ENCODE measurements around the gene TTC33. TPM values are rescaled to one million over a fixed set of nuclear protein-coding genes. Genes with fewer than 3 reads are reported as not detected.
A peak's percentile ranks its signal among the peaks of the same experiment; 100 is the strongest.
"Not testable (repeated sequence)": the region's sequence is repeated elsewhere in the genome, so short reads cannot be mapped to it uniquely, and the experiment has no call there.

TTC33 gene
- polyA plus RNA-seq, 1 donor: 17.8 TPM

DNA sequence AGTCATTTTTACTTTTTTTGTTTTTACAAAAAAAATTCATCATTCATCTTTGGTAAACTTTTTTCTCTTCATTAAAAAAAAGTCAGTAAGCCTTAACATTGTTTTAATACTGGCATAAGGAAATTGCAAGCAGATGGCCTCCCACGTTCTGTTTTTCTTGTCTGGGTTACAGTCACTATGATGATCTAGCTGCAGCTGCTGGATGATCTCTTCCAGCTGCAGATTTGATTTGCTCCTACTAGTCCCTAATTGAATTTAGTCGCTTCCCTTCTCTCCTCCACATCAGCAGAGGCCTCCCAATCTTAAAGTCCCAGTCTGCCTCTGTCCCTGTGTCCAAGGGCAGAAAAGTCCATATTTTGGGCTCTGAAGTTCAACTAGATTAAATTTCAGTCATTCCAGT lies 182.8 kb downstream of the TTC33 start:
- no peaks in the 10 kb centered on the region for H3K4me1 ChIP-seq (ENCODE audit: control insufficient read depth, insufficient read depth, low read length)
- H3K9me3 ChIP-seq (ENCODE audit: control insufficient read depth, low read depth, low read length): no peaks in the 10 kb centered on the region
- no peaks in the 10 kb centered on the region for H3K36me3 ChIP-seq (ENCODE audit: control insufficient read depth, insufficient read depth, low read length)
- DNase-seq: peak in 1 of 2 donors; percentile 11
- WGBS (ENCODE audit: insufficient coverage, low lambda C conversion rate): 83% methylated on average over 1 of the region's 2 CpGs
- H3K27ac ChIP-seq (ENCODE audit: low read length): no peak overlapping the region
- H3K27me3 ChIP-seq (ENCODE audit: control insufficient read depth, insufficient read depth, low read length): no peaks in the 10 kb centered on the region
- H3K4me3 ChIP-seq (ENCODE audit: low read length): no peak overlapping the region

DNA sequence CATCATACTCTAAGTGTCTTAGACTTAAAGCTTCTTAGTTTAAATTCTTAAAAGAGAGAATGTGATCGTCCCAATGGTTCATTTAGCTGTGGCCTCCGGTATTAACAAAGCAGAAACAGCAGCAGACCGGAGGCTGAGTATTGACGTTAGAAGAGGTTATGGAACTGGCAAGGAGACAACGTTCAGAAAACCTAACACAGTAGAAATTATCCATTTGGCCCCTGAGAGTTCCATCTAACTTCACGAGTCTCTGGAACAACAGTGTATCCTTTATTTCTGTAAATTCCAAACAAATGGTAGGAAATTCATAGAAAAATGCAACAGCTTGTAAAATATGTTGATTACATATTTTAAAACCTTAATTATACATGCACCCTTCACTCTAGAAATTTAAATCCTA lies 183.4 kb downstream of the TTC33 start:
- no peak overlapping the region for H3K4me3 ChIP-seq (ENCODE audit: low read length)
- no peak for DNase-seq
- WGBS (ENCODE audit: insufficient coverage, low lambda C conversion rate): 100% methylated on average over 1 of the region's 6 CpGs
- H3K27me3 ChIP-seq (ENCODE audit: control insufficient read depth, insufficient read depth, low read length): no peaks in the 10 kb centered on the region
- no peaks in the 10 kb centered on the region for H3K9me3 ChIP-seq (ENCODE audit: control insufficient read depth, low read depth, low read length)
- H3K27ac ChIP-seq (ENCODE audit: low read length): no peak overlapping the region
- H3K4me1 ChIP-seq (ENCODE audit: control insufficient read depth, insufficient read depth, low read length): no peaks in the 10 kb centered on the region
- H3K36me3 ChIP-seq (ENCODE audit: control insufficient read depth, insufficient read depth, low read length): no peaks in the 10 kb centered on the region

DNA sequence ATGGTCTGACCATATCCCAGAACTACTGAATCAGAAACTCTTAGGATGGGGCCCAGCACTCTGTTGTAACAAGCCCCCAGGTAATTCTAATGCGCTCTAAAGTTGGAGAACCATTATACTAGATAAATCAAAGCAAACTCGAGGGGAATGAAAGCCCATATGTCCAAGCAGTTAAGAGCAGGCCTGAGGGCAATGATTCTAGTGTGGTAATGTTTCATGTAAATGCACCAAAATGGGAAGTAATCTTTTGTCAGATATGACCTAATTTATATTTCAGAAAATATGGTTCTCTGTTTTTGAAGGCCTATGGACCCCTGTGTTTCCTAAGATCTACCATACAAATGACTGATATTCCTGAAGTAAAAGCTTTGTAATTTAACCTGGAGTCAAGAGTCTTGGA lies 184.0 kb downstream of the TTC33 start:
- Histone ChIP-seq H3K36me3 (ENCODE audit: control insufficient read depth, insufficient read depth, low read length) (no peaks in the 10 kb centered on the region), H3K9me3 (ENCODE audit: control insufficient read depth, low read depth, low read length) (no peaks in the 10 kb centered on the region), H3K27ac (ENCODE audit: low read length) (no peak overlapping the region), H3K4me3 (ENCODE audit: low read length) (no peak overlapping the region), H3K4me1 (ENCODE audit: control insufficient read depth, insufficient read depth, low read length) (no peaks in the 10 kb centered on the region), H3K27me3 (ENCODE audit: control insufficient read depth, insufficient read depth, low read length) (no peaks in the 10 kb centered on the region)
- 100% methylated on average over 1 of the region's 2 CpGs for WGBS (ENCODE audit: insufficient coverage, low lambda C conversion rate)
- DNase-seq: no peak

DNA sequence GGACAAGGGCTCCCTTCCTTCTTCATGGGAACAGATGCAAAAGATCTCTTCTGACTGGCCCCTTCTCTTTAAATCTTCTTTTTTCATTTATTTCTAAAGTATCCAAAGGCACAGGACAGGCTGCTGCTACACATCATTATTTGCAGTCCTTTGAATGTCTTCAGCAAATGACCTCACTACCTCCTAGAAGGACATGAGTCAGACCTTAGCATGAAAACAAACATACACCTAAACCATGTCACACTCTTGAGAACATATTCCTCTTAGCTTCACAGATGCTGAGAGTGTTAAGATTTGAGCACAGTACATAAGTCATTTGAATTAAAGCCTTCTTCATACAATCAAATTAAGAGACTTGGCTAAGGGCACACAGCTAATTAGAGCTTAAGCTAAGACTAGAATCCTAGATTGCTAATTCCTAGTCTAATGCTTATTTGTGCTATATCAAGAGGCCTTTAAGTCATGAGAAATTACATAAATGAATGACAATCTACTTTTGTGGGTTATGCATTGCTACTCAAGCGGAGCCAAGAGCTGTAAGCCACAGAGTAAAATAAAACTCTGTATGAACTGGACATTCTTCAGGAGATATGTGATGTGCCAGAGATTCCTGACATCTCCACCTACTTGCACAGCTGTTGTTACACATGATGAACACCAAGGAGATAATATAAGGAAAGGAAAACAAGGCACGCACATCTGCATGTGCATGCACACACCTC lies 185.2 kb downstream of the TTC33 start:
- H3K27ac ChIP-seq (ENCODE audit: low read length): no peak overlapping the region
- DNase-seq: no peak
- H3K9me3 ChIP-seq (ENCODE audit: control insufficient read depth, low read depth, low read length): no peaks in the 10 kb centered on the region
- WGBS (ENCODE audit: insufficient coverage, low lambda C conversion rate): 100% methylated on average over 1 of the region's 2 CpGs
- H3K36me3 ChIP-seq (ENCODE audit: control insufficient read depth, insufficient read depth, low read length): no peaks in the 10 kb centered on the region
- no peaks in the 10 kb centered on the region for H3K4me1 ChIP-seq (ENCODE audit: control insufficient read depth, insufficient read depth, low read length)
- H3K4me3 ChIP-seq (ENCODE audit: low read length): no peak overlapping the region
- no peaks in the 10 kb centered on the region for H3K27me3 ChIP-seq (ENCODE audit: control insufficient read depth, insufficient read depth, low read length)

DNA sequence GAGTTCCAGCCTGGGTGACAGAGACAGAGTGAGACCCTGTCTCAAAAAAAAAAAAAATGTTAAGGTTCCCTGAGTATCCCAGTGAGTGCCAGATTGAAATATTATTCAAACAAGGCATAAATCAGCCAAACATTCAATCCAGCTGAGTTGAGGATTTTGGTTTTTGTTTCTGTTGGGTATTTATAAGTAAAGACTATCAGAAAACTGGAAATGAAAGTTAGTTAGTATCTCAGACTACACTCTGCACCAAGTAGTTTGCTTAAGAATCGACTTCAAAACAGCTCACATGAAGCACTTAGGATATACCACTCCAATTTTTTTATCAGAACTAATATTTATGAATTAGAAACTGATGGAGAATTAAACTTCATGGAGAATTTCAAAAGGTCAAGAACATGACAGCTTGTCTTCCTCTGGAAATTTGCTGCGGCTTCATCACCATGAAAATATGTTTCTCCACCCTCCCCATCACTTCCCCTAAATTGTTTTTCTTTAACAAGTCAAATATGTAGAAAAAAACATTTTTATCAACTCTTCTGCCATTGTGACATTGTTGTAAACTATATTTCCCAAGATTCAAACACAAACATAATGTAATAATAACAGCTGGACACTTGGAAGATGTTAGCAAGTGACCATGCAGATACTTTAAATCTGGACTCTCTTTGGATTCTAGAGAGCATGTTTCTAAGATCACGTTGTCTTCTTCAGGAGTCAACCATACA lies 186.1 kb downstream of the TTC33 start:
- no peaks in the 10 kb centered on the region for H3K36me3 ChIP-seq (ENCODE audit: control insufficient read depth, insufficient read depth, low read length)
- no peaks in the 10 kb centered on the region for H3K9me3 ChIP-seq (ENCODE audit: control insufficient read depth, low read depth, low read length)
- no peak overlapping the region for H3K27ac ChIP-seq (ENCODE audit: low read length)
- no peak for DNase-seq
- no peaks in the 10 kb centered on the region for H3K4me1 ChIP-seq (ENCODE audit: control insufficient read depth, insufficient read depth, low read length)
- no peaks in the 10 kb centered on the region for H3K27me3 ChIP-seq (ENCODE audit: control insufficient read depth, insufficient read depth, low read length)
- H3K4me3 ChIP-seq (ENCODE audit: low read length): no peak overlapping the region
- 0% methylated on average over 1 of the region's 3 CpGs for WGBS (ENCODE audit: insufficient coverage, low lambda C conversion rate)

DNA sequence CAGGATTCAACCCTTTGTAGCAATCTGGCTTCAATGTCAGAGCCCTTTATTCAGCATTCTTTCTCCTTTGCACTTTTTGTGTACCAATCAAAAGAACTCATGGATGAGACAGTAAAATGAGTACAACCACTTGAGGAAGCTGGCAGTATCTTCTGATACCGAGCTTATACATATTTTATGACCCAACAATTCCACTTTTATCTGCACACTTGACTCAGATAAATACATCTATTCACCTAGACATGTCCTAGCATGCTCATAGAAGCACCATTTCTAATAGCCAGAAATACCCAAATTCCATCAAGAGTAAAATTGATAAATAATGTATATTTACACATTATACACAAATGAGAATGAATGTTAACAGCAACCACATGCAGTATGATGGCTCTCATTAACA lies 187.2 kb downstream of the TTC33 start:
- WGBS (ENCODE audit: insufficient coverage, low lambda C conversion rate): no CpG with 5 or more reads among the region's 1 CpG
- H3K27me3 ChIP-seq (ENCODE audit: control insufficient read depth, insufficient read depth, low read length): no peaks in the 10 kb centered on the region

DNA sequence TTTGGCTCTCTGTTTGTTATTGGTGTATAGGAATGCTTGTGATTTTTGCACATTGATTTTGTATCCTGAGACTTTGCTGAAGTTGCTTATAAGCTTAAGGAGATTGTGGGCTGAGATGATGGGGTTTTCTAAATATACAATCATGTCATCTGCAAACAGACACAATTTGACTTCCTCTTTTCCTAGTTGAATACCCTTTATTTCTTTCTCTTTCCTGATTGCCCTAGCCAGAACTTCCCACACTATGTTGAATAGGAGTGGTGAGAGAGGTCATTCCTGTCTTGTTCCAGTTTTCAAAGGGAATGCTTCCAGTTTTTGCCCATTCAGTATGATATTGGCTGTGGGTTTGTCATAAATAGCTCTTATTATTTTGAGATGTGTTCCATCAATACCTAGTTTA lies 192.6 kb downstream of the TTC33 start:
- not testable (repeated sequence) for H3K27ac ChIP-seq (ENCODE audit: low read length); H3K4me1 ChIP-seq (ENCODE audit: control insufficient read depth, insufficient read depth, low read length); H3K36me3 ChIP-seq (ENCODE audit: control insufficient read depth, insufficient read depth, low read length); H3K4me3 ChIP-seq (ENCODE audit: low read length); H3K9me3 ChIP-seq (ENCODE audit: control insufficient read depth, low read depth, low read length); DNase-seq; H3K27me3 ChIP-seq (ENCODE audit: control insufficient read depth, insufficient read depth, low read length)

More for the DNA sequence above, 187.2 kb downstream of the TTC33 start:
- Histone ChIP-seq H3K9me3 (ENCODE audit: control insufficient read depth, low read depth, low read length) (no peaks in the 10 kb centered on the region), H3K27ac (ENCODE audit: low read length) (no peak overlapping the region), H3K4me3 (ENCODE audit: low read length) (no peak overlapping the region), H3K4me1 (ENCODE audit: control insufficient read depth, insufficient read depth, low read length) (no peaks in the 10 kb centered on the region), H3K36me3 (ENCODE audit: control insufficient read depth, insufficient read depth, low read length) (no peaks in the 10 kb centered on the region)
- no peak for DNase-seq

DNA sequence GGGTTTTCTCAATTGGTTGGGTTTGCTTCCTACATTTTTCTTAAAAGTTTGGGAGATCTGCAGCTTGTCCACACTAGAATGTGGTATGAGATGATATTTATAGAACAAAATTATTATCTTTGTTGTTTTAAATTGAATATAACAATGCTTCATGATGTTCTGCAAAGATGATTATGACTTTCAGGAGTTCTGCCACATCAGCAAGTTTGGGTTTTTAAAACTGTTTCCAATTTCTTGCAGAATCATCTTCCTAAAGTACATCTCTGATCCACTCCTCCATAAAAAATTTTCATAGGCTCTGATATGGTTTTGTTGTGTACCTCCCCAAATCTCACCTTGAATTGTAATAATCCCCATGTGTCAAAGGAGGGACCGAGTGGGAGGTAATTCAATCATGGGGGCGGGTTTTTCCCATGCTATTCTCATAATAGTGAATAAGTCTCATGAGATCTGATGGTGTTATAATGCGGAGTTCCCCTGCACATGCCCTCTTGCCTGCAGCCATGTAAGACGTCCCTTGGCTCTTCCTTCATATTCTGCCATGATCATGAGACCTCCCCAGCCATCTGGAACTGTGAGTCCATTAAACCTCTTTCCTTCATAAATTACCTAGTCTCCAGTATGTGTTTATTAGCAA lies 195.2 kb downstream of the TTC33 start:
- Histone ChIP-seq H3K36me3 (ENCODE audit: control insufficient read depth, insufficient read depth, low read length) (no peaks in the 10 kb centered on the region), H3K4me1 (ENCODE audit: control insufficient read depth, insufficient read depth, low read length) (no peaks in the 10 kb centered on the region), H3K4me3 (ENCODE audit: low read length) (no peak overlapping the region), H3K27me3 (ENCODE audit: control insufficient read depth, insufficient read depth, low read length) (no peaks in the 10 kb centered on the region), H3K9me3 (ENCODE audit: control insufficient read depth, low read depth, low read length) (no peaks in the 10 kb centered on the region), H3K27ac (ENCODE audit: low read length) (no peak overlapping the region)
- DNase-seq: no peak
- 100% methylated on average over 1 of the region's 4 CpGs for WGBS (ENCODE audit: insufficient coverage, low lambda C conversion rate)

DNA sequence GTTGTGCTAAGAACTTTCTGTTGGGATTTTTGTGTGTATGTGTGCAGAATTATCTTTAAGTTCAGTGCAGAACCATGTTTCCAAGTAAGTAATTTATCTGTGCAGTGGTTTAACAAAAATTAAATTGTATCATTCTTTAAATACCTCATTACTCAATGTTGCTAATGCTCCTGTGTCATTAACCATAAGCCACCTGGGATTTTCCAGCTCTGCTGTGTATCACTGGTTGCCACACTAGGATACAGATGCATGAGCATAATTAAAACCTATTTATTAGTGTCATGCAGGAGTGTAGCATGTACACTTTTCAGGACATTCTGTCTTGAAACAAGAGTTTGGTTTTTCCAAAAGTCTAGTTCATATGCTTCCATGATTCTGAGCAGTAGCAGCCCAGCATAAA lies 196.5 kb downstream of the TTC33 start:
- DNase-seq: no peak
- Histone ChIP-seq H3K36me3 (ENCODE audit: control insufficient read depth, insufficient read depth, low read length) (no peaks in the 10 kb centered on the region), H3K27ac (ENCODE audit: low read length) (no peak overlapping the region)

DNA sequence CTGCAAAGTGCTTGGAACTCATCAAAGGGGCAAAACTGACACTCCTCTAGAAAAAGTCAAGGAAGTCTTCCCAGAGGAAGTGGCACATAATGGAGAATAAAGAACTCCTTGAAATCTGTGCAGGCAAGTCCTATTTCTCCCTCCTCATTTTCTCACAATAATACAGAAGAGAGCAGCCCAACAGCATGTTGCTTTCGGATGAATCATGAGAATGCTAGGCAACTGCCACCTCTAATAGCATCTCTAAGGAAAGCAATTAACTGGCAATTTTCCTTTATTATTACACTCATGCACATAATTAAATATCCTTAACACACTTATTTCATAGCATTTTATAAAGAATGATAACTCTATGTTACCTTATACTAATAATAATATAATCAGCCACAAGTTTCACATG lies 198.3 kb downstream of the TTC33 start:
- 100% methylated on average over 1 of the region's 1 CpG for WGBS (ENCODE audit: insufficient coverage, low lambda C conversion rate)

More for the DNA sequence above, 196.5 kb downstream of the TTC33 start:
- no peaks in the 10 kb centered on the region for H3K27me3 ChIP-seq (ENCODE audit: control insufficient read depth, insufficient read depth, low read length)
- no peaks in the 10 kb centered on the region for H3K9me3 ChIP-seq (ENCODE audit: control insufficient read depth, low read depth, low read length)
- H3K4me3 ChIP-seq (ENCODE audit: low read length): no peak overlapping the region
- peaks cover 5% of the 10 kb centered on the region for H3K4me1 ChIP-seq (ENCODE audit: control insufficient read depth, insufficient read depth, low read length)

More for the DNA sequence above, 198.3 kb downstream of the TTC33 start:
- H3K4me3 ChIP-seq (ENCODE audit: low read length): no peak overlapping the region
- no peak for DNase-seq
- H3K27ac ChIP-seq (ENCODE audit: low read length): no peak overlapping the region
- no peaks in the 10 kb centered on the region for H3K27me3 ChIP-seq (ENCODE audit: control insufficient read depth, insufficient read depth, low read length)
- peaks cover 14% of the 10 kb centered on the region for H3K4me1 ChIP-seq (ENCODE audit: control insufficient read depth, insufficient read depth, low read length)
- H3K9me3 ChIP-seq (ENCODE audit: control insufficient read depth, low read depth, low read length): no peaks in the 10 kb centered on the region
- H3K36me3 ChIP-seq (ENCODE audit: control insufficient read depth, insufficient read depth, low read length): no peaks in the 10 kb centered on the region
